IPS-11a (cell line): ENCODE results near the gene MARCHF9.
"Not testable (repeated sequence)": the region's sequence is repeated elsewhere in the genome, so short reads cannot be mapped to it uniquely, and the experiment has no call there.

Experiments
- H3K4me3 ChIP-seq: one replicate; pipeline ENCODE4 v1.5.1; 2013; ENCODE audit warnings: low read depth, low read length, control low read depth

The MARCHF9 gene, protein sequence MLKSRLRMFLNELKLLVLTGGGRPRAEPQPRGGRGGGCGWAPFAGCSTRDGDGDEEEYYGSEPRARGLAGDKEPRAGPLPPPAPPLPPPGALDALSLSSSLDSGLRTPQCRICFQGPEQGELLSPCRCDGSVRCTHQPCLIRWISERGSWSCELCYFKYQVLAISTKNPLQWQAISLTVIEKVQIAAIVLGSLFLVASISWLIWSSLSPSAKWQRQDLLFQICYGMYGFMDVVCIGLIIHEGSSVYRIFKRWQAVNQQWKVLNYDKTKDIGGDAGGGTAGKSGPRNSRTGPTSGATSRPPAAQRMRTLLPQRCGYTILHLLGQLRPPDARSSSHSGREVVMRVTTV

DNA sequence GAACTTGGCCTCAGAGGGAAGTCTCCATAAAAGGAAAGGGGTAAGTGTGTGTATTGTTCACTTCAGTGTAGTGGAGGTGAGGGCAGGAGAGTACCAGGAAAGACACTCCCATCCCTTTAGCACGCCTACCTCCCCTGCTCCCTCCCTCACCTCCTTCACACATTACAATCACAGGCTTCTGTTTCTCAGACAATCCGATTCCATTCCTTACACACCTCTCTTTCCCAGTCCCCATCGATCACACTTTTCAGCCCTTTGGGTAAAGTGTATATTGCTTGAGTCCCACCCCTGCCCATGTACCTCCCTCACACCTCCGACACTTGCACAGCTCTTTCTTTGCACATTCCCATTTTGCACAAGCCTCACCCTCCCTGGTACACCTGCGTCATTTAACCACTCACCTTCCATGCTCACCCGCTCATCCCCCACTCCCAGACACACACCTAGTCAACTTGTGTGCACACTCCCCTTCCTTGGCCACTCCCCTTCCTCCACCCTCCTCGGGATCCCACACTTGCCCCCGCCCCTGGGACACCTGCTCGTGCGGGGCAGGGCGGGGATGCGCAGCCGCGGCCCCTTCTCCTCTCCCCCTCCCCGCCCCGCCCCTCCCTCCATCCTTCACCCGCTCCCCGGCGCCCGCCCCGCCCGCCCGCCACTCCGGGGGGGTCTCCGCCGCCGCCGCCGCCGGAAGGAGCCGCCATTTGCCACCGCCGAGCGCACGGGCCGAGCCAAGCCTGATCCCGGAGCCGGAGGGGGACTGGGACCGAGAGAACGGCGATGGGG lies at the start of gene MARCHF9:
TSS of gene MARCHF9 (plus strand) at position 693 of the 783 bp plus-strand sequence. CDS start 426 bp downstream, outside the sequence.
- peak within 1 kb of the TSS; percentile 83 for H3K4me3 ChIP-seq

DNA sequence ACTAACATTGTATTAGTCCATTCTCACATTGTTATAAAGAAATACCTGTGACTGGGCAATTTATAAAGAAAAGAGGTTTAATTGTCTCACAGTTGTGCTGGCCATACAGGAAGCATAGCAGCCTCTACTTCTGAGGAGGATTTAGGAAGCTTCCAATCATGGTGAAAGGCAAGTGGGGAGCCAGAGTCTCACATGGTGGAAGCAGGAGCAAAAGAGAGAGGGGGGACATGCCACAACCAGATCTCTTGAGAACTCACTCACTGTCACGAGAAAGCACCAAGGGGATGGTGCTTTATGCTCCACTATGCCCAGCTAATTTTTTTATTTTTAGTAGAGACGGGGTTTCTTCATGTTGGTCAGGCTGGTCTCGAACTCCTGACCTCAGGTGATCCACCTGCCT lies 47.7 kb upstream of the MARCHF9 start:
- no peak overlapping the region for H3K4me3 ChIP-seq

DNA sequence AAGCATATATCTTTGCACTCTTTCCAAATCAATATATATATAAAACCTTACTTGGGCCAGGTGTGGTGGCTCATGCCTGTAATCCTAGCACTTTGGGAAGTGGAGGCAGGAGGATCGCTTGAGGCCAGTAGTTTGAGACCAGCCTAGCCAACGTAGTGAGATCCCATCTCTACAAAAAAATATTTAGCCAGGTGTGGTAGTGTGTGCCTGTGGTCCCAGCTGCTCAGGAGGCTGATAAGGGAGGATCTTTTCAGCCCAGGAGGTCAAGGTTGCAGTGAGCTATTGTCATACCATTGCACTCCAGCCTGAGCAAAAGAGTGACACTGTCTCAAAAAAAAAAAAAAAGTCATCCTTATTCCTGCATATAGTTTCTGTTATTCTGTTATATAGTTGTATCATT lies 46.6 kb upstream of the MARCHF9 start:
- H3K4me3 ChIP-seq = no peak overlapping the region

DNA sequence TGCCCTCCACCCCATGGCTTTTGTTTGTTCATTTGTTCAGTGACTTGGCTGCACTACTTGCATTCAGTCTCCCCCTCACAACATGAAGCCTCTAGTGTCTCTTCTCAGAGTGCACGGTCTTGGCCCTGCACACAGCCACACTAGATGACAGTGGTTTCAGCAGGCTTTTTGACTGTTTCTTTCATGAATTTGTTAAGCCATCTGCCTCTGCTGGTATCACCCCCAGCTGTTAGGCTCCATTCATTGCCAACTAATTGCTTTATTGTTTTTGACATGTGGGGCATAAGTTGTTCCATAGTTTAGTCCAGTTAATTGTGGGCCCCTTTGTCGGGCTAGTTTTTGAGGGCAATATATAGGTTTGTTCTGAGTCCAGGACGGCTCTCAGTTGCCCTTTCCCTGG lies 42.2 kb upstream of the MARCHF9 start:
- H3K4me3 ChIP-seq = no peak overlapping the region

DNA sequence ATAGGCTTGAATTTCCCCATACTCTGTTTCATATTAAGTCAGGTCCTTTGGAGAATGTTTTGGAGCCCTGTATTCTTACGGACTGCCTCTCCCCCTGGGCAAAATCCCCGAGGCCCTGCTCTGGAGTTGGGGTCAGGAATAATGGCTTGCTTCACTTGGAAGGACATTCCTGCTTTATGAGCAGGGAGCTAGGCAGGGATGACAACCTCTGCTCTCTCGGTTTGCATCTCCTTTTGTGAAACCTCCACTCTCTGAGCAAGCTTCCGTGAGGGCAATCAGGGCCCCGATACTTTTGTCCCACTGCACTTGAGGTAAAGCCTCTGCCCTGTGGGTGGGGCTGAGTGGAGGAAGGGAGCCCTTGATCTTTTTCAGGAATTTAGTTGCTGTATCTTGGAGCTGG lies 41.7 kb upstream of the MARCHF9 start:
- H3K4me3 ChIP-seq = no peak overlapping the region

DNA sequence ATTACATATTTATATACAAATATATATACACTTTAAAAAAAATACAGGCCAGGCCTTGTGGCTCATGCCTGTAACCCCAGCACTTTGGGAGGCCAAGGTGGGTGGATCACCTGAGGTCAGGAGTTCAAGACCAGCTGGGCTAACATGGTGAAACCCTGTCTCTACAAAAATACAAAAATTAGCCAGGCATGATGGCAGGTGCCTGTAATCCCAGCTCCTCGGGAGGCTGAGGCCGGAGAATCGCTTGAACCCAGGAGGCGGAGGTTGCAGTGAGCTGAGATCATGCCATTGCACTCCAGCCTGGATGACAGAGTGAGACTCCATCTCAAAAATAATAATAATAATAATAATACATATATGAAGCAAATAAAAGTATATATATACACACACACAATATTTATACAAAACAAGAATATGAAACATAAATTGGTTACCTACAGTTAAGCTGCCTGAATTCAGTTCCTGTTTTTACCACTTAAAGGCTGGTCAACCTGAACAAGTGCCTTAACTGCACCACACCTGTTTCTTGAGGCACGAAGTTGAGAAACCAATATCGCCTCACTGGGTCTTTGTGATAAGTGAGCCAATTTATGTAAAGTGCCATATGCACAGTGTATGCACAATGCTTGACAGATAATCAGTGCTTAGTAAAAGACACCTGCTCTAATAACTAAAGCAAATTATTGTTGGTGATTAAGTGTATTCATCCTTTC lies 39.7 kb upstream of the MARCHF9 start:
- H3K4me3 ChIP-seq = not testable (repeated sequence)

DNA sequence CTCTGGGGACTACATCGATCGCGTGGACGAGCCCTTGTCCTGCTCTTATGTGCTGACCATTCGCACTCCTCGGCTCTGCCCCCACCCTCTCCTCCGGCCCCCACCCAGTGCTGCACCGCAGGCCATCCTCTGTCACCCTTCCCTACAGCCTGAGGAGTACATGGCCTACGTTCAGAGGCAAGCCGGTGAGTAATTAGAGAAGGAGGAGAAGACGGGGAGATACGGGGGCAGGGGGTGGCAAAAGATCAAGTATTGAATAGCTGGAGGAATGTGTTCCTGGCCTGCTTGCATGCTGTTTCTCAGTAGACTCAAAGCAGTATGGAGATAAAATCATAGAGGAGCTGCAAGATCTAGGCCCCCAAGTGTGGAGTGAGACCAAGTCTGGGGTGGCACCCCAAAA lies 39.1 kb upstream of the MARCHF9 start:
- no peak overlapping the region for H3K4me3 ChIP-seq

DNA sequence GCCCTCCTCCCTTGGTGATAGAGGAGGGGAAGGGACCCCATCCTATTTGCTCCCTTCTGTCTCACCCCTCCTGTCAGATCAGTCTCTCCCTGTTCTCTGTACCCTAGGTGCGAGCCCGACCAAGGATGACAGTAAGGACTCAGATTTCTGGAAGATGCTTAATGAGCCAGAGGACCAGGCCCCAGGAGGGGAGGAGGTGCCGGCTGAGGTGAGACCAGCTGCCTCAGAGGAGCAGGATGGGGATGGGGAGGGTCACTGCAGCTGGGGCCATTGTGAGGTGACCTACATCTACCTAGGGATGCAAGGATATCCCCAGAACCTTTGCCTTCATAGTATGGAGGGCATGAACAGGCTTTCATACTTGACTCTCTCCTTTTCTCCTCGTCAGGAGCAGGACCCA lies 38.6 kb upstream of the MARCHF9 start:
- no peak overlapping the region for H3K4me3 ChIP-seq

DNA sequence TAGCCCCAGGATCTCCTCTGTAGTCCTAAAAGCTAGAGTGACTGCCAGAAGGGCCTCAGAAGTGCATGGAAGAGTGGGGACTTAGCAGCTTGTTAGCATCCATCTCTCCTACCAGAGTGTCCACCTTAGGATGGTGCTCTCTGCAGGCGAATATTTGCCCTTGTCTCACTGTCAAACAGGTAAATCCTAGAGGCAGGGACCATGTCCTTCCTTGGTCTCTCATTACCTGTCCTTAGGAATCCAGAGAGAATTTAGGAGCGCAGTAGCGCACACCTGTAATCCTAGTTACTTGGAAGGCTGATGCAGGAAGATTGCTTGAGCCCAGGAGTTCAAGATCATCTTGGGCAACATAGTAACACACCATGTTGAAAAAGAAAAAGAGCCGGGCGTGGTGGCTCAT lies 37.8 kb upstream of the MARCHF9 start:
- H3K4me3 ChIP-seq = no peak overlapping the region

DNA sequence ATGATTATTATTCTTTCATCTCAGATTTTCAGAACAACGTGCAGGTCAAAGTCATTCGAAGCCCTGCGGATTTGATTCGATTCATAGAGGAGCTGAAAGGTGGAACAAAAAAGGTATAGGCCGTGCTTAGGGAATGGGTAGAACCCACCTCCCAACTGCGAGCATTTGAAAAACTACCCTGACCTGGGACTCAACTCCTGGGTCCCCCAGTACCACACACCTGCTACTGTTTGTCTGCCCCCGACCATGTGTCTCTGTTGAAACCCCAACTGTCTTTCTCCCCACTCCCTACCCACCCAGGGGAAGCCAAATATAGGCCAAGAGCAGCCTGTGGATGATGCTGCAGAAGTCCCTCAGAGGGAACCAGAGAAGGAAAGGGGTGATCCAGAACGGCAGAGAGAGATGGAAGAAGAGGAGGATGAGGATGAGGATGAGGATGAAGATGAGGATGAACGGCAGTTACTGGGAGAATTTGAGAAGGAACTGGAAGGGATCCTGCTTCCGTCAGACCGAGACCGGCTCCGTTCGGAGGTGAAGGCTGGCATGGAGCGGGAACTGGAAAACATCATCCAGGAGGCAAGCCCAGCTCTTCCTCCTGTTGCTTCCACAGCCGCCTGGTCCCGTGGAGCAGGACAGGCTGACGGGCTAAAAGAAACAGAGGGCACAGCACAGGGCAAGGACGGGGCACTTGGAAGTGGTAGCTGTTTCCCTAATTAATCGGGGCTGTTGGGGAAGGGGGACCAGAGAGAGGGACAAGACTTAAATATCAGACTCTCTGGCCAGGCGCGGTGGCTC lies 36.9 kb upstream of the MARCHF9 start:
- no peak overlapping the region for H3K4me3 ChIP-seq

DNA sequence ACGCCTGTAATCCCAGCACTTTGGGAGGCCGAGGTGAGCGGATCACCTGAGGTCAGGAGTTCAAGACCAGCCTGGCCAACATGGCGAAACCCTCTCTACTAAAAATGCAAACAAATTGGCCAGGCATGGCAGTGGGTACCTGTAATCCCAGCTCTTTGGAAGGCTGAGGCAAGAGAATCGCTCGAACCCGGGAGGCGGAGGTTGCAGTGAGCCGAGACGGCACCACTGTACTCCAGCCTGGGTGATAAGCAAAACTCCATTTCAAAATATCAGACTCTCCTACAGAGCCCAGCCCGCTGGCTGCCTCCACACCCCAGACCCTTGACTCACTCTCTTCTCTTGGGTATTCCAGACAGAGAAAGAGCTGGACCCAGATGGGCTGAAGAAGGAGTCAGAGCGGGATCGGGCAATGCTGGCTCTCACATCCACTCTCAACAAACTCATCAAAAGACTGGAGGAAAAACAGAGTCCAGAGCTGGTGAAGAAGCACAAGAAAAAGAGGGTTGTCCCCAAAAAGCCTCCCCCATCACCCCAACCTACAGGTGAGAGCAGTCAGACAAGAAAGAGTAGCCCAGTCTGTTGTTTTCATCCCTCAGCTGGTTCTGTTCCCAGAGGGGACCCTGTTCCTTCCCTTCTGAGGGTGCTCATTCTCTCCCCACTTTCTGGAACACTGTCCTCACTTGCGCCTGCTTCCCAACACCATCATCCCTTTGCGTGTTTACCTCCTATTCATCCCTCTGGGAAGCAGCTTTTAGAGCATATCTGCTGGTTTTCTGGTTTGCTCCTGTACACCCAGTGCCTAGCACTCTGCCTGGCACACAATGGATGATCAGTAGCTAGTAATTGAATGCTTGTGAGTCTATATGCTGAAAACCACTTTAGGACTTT lies 36.0 kb upstream of the MARCHF9 start:
- H3K4me3 ChIP-seq = no peak overlapping the region

DNA sequence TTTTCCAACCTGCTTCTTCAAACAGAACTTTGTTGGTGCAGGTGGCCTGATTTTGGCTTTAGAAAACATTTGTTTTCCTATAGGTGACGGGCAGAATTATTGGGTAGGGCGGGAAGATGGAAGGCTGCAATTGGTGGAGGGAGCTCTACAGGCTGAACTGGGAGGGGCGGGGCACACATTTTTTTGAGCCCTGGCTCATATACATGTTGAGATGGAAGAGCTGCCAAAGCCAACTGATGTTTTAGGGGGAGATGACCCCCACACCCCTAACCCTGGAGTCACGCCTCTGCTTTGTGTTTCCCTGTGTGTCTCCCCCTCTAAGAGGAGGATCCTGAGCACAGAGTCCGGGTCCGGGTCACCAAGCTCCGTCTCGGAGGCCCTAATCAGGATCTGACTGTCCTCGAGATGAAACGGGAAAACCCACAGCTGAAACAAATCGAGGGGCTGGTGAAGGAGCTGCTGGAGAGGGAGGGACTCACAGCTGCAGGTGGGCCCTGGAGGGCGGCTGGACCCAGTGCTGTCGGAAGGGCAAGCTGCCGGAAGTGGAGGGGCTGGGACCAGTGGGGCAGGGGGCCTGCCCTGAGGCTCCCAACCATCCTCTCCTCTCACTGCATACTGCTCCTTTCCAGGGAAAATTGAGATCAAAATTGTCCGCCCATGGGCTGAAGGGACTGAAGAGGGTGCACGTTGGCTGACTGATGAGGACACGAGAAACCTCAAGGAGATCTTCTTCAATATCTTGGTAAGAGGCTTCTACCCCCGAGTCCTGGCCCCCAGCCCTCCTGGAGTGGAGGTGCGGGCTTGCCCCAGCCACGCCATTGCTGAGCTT lies 34.9 kb upstream of the MARCHF9 start:
- no peak overlapping the region for H3K4me3 ChIP-seq

DNA sequence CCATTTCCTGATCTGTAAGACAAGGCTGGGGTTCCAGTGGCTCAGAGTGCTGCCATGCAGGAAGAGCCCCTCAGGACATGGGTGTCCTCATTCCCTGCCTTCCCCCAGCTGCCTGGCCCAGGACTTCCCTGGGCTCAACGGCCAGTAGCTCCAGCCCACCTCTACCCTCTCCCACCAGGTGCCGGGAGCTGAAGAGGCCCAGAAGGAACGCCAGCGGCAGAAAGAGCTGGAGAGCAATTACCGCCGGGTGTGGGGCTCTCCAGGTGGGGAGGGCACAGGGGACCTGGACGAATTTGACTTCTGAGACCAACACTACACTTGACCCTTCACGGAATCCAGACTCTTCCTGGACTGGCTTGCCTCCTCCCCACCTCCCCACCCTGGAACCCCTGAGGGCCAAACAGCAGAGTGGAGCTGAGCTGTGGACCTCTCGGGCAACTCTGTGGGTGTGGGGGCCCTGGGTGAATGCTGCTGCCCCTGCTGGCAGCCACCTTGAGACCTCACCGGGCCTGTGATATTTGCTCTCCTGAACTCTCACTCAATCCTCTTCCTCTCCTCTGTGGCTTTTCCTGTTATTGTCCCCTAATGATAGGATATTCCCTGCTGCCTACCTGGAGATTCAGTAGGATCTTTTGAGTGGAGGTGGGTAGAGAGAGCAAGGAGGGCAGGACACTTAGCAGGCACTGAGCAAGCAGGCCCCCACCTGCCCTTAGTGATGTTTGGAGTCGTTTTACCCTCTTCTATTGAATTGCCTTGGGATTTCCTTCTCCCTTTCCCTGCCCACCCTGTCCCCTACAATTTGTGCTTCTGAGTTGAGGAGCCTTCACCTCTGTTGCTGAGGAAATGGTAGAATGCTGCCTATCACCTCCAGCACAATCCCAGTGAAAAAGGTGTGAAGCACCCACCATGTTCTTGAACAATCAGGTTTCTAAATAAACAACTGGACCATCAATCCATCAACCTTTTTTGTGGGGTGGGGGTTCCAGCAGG lies 34.0 kb upstream of the MARCHF9 start:
- H3K4me3 ChIP-seq = no peak overlapping the region

DNA sequence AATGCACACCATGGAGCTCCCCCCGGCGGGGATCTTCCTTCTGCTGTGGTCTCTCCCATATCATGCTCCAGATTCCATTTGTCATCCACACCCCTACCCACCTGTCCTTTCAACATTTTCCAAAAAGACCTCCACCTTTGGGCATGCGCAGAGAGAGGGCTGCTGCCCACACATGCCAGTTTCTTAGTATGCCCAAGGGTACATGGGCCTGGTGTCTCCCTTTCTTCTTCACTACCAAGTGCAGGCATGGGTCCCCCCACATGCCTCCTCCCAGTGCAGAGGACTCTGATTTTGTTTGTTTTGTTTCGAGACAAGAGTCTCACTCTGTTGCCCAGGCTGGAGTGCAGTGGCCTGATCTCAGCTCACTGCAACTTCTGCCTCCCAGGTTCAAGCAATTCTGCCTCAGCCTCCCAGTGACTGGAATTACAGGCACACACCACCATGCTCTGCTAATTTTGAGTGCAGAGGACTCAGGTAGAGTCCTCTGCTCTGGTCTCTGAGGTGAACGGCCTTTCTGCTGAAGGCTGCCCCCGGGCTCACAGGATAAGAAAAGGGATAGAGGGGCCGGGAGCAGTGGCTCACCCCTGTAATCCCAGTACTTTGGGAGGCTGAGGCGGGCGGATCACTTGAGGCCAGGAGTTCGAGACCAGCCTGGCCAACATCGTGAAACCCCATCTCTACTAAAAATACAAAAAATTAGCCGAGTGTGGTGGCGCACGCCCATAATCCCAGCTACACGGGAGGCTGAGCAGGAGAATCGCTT lies 32.9 kb upstream of the MARCHF9 start:
- H3K4me3 ChIP-seq = not testable (repeated sequence)

DNA sequence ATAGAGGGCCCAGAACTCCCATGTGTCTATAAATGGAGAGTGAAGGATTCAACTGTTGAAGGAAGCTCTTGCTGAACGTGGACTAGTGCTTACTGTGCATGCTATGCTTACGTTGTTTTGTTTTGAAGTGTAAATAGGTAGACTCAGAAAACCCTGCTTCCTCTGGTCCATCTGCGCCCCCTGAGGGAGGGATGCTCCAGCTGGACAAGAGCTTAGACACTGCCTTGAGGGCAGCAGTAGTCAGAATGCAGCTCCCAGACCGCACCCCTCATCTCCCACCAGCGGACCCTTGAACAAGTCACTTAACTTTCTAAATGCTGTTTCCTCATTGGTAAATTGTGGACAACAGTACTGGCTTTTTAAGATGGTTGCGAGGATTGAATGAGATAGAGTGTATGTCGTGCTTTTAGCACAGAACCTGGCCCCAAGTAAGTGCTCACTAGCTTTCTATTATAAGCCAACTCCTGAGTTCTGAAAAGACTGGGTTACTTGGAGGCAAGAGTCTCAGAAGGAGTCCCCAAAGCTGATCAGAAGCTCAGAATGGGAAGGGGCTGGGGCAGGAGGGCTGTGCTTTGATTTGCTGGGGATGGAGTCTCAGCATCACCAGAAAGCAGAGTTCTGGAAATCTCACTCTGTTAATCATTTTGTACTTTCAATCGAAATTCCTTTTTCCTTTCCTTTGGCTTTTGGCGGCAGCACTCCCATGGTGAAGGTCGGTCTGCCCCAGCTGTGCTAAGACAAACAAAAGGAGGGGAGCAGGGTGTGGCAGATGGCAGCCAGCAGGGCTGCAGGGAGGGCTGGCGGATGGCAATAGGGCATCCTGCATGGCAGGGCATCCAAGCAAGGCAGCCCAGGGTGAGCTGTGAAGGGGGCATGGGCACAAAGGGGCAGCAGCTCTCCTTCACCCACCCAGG lies 31.9 kb upstream of the MARCHF9 start:
- no peak overlapping the region for H3K4me3 ChIP-seq

DNA sequence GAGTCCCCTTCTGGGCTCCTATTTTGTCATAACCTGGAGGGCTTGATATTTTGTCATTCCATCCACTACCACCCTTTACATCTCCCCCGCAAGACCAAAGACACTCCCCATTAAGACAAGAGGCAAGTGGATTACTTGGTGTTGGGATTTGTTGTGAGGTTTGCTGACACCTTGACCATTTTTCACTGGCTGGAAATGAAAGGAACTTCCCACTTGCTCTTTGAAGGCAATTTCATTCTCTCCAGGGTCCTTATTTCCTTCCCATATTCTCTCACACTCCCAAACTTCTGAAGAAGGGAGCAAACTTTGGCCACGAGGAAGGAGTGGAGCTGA lies 31.3 kb upstream of the MARCHF9 start:
- H3K4me3 ChIP-seq = no peak overlapping the region
